ENCODE data around the gene SNTG2.

DNA sequence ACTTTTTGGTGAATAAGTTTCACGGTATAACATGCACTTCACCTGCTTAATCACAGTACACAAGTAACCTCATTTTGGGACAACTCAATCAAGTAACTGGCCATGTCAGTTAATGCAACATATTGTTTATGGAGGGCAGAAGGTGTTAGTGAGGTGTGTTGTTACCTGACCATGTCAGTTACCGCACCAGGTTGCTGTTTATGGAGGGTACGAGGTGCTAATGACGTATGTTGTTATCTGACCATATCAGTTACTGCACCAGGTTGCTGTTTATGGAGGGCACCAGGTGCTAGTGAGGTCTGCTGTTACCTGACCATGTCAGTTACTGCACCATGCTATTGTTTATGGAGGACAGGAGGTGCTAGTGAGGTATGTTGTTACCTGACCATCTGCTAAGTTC lies 327.5 kb downstream of the SNTG2 start:
- TF ChIP-seq, protein P1, sequence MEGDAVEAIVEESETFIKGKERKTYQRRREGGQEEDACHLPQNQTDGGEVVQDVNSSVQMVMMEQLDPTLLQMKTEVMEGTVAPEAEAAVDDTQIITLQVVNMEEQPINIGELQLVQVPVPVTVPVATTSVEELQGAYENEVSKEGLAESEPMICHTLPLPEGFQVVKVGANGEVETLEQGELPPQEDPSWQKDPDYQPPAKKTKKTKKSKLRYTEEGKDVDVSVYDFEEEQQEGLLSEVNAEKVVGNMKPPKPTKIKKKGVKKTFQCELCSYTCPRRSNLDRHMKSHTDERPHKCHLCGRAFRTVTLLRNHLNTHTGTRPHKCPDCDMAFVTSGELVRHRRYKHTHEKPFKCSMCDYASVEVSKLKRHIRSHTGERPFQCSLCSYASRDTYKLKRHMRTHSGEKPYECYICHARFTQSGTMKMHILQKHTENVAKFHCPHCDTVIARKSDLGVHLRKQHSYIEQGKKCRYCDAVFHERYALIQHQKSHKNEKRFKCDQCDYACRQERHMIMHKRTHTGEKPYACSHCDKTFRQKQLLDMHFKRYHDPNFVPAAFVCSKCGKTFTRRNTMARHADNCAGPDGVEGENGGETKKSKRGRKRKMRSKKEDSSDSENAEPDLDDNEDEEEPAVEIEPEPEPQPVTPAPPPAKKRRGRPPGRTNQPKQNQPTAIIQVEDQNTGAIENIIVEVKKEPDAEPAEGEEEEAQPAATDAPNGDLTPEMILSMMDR (conservative IDR thresholded peaks at IDR 0.05 in 1 of 2, IDR thresholded peaks at IDR 0.05 in 1 of 2; ENCODE audit: low read depth in 1 of 2, low read length in 2 of 2) = no peak
- no peak for TF ChIP-seq EZH2 (IDR thresholded peaks at IDR 0.05; ENCODE audit: low read length, missing control alignments)
